HepG2 (cell line): Measurements from ENCODE around the gene HNRNPUL2. TPM values are rescaled to one million over a fixed set of nuclear protein-coding genes. Genes with fewer than 3 reads are reported as not detected.

Experiments
- ARNTL ChIP-seq: sonication (generic); formaldehyde crosslinking; IDR thresholded peaks from 2 replicates; pipeline ENCODE4 v1.4.0; 2020; ENCODE audit warnings: mild to moderate bottlenecking, missing genetic modification reagents
- DR1 ChIP-seq: sonication (generic); formaldehyde crosslinking; IDR thresholded peaks from 2 replicates; pipeline ENCODE4 v1.8.0; 2021; ENCODE audit warnings: mild to moderate bottlenecking, missing genetic modification reagents, inconsistent platforms
- EEA1 ChIP-seq: sonication (generic); formaldehyde crosslinking; IDR thresholded peaks from 2 replicates; pipeline ENCODE4 v1.5.1; 2020; ENCODE audit warnings: mild to moderate bottlenecking, missing genetic modification reagents, borderline replicate concordance
- EP300 ChIP-seq, 3 experiments: sonication (generic) in 1 of 3; formaldehyde crosslinking in 1 of 3; IDR thresholded peaks; 2 replicates each; pipeline versions ENCODE4 v1.5.1 to v1.6.1; 2011 to 2020; ENCODE audit warnings: low read depth in 2 of 3, low read length in 2 of 3, borderline replicate concordance in 1 of 3, improper control_type of control experiment in 1 of 3, mild to moderate bottlenecking in 1 of 3, missing genetic modification reagents in 1 of 3, moderate library complexity in 1 of 3
- HOXD1 ChIP-seq: sonication (generic); formaldehyde crosslinking; IDR thresholded peaks from 2 replicates; pipeline ENCODE4 v1.5.0; 2020; ENCODE audit warnings: missing genetic modification reagents
- IRX3 ChIP-seq: sonication (generic); formaldehyde crosslinking; IDR thresholded peaks from 2 replicates; pipeline ENCODE4 v1.8.1; 2023; ENCODE audit warnings: mild to moderate bottlenecking, low read depth, missing genetic modification reagents, borderline replicate concordance
- KAT7 ChIP-seq: IDR thresholded peaks from 2 replicates; pipeline ENCODE4 v1.6.1; 2018; ENCODE audit warnings: borderline replicate concordance, missing compliant biosample characterization
- KLF6 ChIP-seq: IDR thresholded peaks from 2 replicates; pipeline ENCODE4 v1.8.0; 2016; ENCODE audit warnings: missing biosample characterization, missing genetic modification reagents
- KMT2A ChIP-seq: sonication (generic); formaldehyde crosslinking; IDR thresholded peaks from 2 replicates; pipeline ENCODE4 v1.4.0; 2020; ENCODE audit warnings: missing genetic modification reagents
- PHF20 ChIP-seq: sonication (generic); formaldehyde crosslinking; IDR thresholded peaks from 2 replicates; pipeline ENCODE4 v1.5.0; 2020; ENCODE audit warnings: mild to moderate bottlenecking, missing genetic modification reagents
- THAP11 ChIP-seq: IDR thresholded peaks from 2 replicates; pipeline ENCODE4 v1.6.1; 2016; ENCODE audit warnings: missing biosample characterization, missing genetic modification reagents
- TOPORS ChIP-seq: sonication (generic); formaldehyde crosslinking; IDR thresholded peaks from 2 replicates; pipeline ENCODE4 v1.8.0; 2023; ENCODE audit warnings: mild to moderate bottlenecking, missing genetic modification reagents
- ZC3H13 ChIP-seq: sonication (generic); formaldehyde crosslinking; IDR thresholded peaks from 2 replicates; pipeline ENCODE4 v1.8.1; 2023; ENCODE audit warnings: mild to moderate bottlenecking, missing genetic modification reagents, moderate library complexity
- ZFP36L2 ChIP-seq: sonication (generic); formaldehyde crosslinking; IDR thresholded peaks from 2 replicates; pipeline ENCODE4 v1.4.0; 2020; ENCODE audit warnings: missing genetic modification reagents
- ZNF205 ChIP-seq: IDR thresholded peaks from 2 replicates; pipeline ENCODE4 v1.6.1; 2018; ENCODE audit warnings: missing biosample characterization, missing genetic modification reagents
- ZNF367 ChIP-seq: sonication (generic); formaldehyde crosslinking; IDR thresholded peaks from 2 replicates; pipeline ENCODE4 v1.4.0; 2020; ENCODE audit warnings: missing genetic modification reagents, borderline replicate concordance
- ZNF570 ChIP-seq: sonication (generic); formaldehyde crosslinking; IDR thresholded peaks from 2 replicates; pipeline ENCODE4 v1.4.0; 2020; ENCODE audit warnings: mild to moderate bottlenecking, missing genetic modification reagents, borderline replicate concordance
- ZNF577 ChIP-seq: sonication (generic); formaldehyde crosslinking; IDR thresholded peaks from 2 replicates; pipeline ENCODE4 v1.4.0; 2020; ENCODE audit warnings: mild to moderate bottlenecking, low read depth, missing genetic modification reagents, borderline replicate concordance
- ZNF598 ChIP-seq: sonication (generic); formaldehyde crosslinking; IDR thresholded peaks from 2 replicates; pipeline ENCODE4 v1.5.1; 2020; ENCODE audit warnings: mild to moderate bottlenecking, missing genetic modification reagents, borderline replicate concordance
- ZNF724P ChIP-seq: sonication (generic); formaldehyde crosslinking; IDR thresholded peaks from 2 replicates; pipeline ENCODE4 v1.8.0; 2022; ENCODE audit warnings: missing genetic modification reagents, borderline replicate concordance
- ZNF780A ChIP-seq: sonication (generic); formaldehyde crosslinking; IDR thresholded peaks from 2 replicates; pipeline ENCODE4 v1.8.0; 2022; ENCODE audit warnings: mild to moderate bottlenecking, missing genetic modification reagents, moderate library complexity
- polyA plus RNA-seq, 8 experiments: library from polyadenylated mRNA; depleted of rRNA in 3 of 8; stranded (reverse) in 7 of 8; unstranded in 1 of 8; fragments of >200 nt; fragmentation: Illumina TruSeq in 4 of 8; extraction: Trizol in 4 of 8; gene quantifications; 2 replicates each; pipeline versions ENCODE4 v1.2.1 to v1.2.3, GENCODE V29; 2011 to 2016; ENCODE audit warnings: low read depth in 4 of 8, missing spikeins in 1 of 8, mixed read lengths in 1 of 8; ENCODE audit not compliant: insufficient read depth in 1 of 8
- total RNA-seq, 5 experiments: library from RNA; depleted of rRNA; stranded (reverse); fragments of >200 nt; fragmentation: Illumina TruSeq; extraction: Trizol; gene quantifications; 2 replicates each; pipeline ENCODE4 v1.2.3, GENCODE V29; 2016; ENCODE audit warnings: low read depth in 1 of 5
- TF ChIP-seq, protein P1 (sequence below): sonication (generic); formaldehyde crosslinking; IDR thresholded peaks from 2 replicates; pipeline ENCODE4 v1.5.0; 2020; ENCODE audit warnings: missing genetic modification reagents
- TF ChIP-seq, protein P2 (sequence below): sonication (generic); formaldehyde crosslinking; IDR thresholded peaks from 2 replicates; pipeline ENCODE4 v1.4.0; 2020; ENCODE audit warnings: mild to moderate bottlenecking, missing genetic modification reagents
- TF ChIP-seq, protein P3 (sequence below): sonication (generic); formaldehyde crosslinking; IDR thresholded peaks from 2 replicates; pipeline ENCODE4 v1.4.0; 2020; ENCODE audit warnings: low read depth, mild to moderate bottlenecking, missing genetic modification reagents
- TF ChIP-seq, protein P4 (sequence below): sonication (generic); formaldehyde crosslinking; IDR thresholded peaks from 2 replicates; pipeline ENCODE4 v1.8.0; 2022; ENCODE audit warnings: missing genetic modification reagents, mild to moderate bottlenecking, borderline replicate concordance

HNRNPUL2 gene
- total and polyA plus RNA-seq, 2 of the 13 experiments (the other 11 are each of a cell fraction or from before 2014, with no cell fraction given), result 8.4 to 9.6 TPM

DNA sequence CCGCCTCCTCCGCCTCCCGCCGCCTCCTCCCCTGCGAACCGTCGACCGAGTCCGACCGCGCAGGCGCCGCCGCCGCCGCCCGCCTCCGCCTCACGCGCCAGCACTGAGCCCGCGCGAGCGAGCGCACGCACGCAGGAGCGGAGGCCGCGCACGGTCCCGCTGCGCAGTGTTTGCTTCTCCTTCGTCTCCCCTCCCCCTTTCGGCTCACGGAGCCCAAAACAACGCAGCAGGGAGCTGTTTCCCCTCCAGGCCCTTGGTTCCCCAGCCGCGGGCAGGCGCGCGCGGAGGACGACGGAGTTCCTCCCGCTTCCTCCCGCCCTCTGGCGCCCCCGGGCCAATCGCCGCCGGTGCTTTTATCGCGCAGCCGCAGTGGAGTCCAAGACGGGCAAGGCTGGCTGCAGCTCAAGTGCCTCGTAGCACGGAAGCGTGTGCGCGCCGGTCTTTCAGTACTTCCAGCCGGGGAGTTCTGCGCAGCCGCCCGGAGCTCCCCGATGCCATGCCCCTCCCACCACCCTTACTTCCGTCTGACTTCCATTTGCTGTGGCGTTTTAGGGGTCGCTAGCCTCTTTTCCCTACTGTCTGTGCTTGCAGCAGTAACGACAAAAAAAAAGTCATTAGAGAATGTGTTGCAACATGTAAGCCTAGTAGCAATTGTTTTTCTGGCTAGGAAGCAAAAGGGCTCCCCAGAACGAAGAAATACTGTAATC, at the start of gene HNRNPUL2 (continued):
- TF ChIP-seq ZNF205 (CRISPR knock-in tag) (0 out of 2 replicates have a peak, but pooled peaks have one; percentile 61), ZNF570 (peak; percentile 74; the same call in 1 of the 2 replicates), PHF20 (peak; percentile 81), IRX3 (peak; percentile 98; the same call in 1 of the 2 replicates), EP300 (IDR thresholded peaks at IDR 0.05; ENCODE audit: low read depth in 2 of 2, low read length in 2 of 2) (no peak), EP300 (CRISPR knock-in tag; IDR thresholded peaks at IDR 0.05; ENCODE audit: borderline replicate concordance) (0 out of 2 replicates have a peak, but pooled peaks have one; percentile 45), KAT7 (CRISPR knock-in tag) (peak; percentile 89; the same call in 1 of the 2 replicates), HOXD1 (peak; percentile 87; the same call in 1 of the 2 replicates), TOPORS (CRISPR knock-in tag) (peak; percentile 93), THAP11 (CRISPR knock-in tag) (peak; percentile 85), ZNF577 (CRISPR knock-in tag) (no peak), ZNF598 (CRISPR knock-in tag) (no peak), ZNF367 (CRISPR knock-in tag) (peak; percentile 84; the same call in 1 of the 2 replicates), ARNTL (peak; percentile 57; the same call in 1 of the 2 replicates), DR1 (CRISPR knock-in tag) (peak; percentile 83; the same call in 1 of the 2 replicates), ZFP36L2 (0 out of 2 replicates have a peak, but pooled peaks have one; percentile 50), ZNF724P (CRISPR knock-in tag) (peak; percentile 90; the same call in 1 of the 2 replicates), KLF6 (peak; percentile 84; the same call in 1 of the 2 replicates), ZNF780A (CRISPR knock-in tag) (no peak), KMT2A (CRISPR knock-in tag) (peak; percentile 60; the same call in 1 of the 2 replicates), ZC3H13 (CRISPR knock-in tag) (peak; percentile 51; the same call in 1 of the 2 replicates), EEA1 (peak; percentile 89; the same call in 1 of the 2 replicates)
- TF ChIP-seq, protein P1, sequence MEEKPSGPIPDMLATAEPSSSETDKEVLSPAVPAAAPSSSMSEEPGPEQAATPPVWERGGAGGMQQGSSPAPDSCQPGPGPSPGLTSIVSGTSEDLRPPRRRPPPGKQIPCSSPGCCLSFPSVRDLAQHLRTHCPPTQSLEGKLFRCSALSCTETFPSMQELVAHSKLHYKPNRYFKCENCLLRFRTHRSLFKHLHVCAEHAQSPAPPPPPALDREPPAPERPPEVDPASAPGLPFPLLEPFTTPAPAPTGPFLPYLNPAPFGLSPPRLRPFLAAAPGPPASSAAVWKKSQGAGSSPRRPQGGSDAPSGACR (CRISPR knock-in tag), result 0 out of 2 replicates have a peak, but pooled peaks have one; percentile 80
- TF ChIP-seq, protein P2, sequence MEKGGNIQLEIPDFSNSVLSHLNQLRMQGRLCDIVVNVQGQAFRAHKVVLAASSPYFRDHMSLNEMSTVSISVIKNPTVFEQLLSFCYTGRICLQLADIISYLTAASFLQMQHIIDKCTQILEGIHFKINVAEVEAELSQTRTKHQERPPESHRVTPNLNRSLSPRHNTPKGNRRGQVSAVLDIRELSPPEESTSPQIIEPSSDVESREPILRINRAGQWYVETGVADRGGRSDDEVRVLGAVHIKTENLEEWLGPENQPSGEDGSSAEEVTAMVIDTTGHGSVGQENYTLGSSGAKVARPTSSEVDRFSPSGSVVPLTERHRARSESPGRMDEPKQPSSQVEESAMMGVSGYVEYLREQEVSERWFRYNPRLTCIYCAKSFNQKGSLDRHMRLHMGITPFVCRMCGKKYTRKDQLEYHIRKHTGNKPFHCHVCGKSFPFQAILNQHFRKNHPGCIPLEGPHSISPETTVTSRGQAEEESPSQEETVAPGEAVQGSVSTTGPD (CRISPR knock-in tag), result no peak
- TF ChIP-seq, protein P3, sequence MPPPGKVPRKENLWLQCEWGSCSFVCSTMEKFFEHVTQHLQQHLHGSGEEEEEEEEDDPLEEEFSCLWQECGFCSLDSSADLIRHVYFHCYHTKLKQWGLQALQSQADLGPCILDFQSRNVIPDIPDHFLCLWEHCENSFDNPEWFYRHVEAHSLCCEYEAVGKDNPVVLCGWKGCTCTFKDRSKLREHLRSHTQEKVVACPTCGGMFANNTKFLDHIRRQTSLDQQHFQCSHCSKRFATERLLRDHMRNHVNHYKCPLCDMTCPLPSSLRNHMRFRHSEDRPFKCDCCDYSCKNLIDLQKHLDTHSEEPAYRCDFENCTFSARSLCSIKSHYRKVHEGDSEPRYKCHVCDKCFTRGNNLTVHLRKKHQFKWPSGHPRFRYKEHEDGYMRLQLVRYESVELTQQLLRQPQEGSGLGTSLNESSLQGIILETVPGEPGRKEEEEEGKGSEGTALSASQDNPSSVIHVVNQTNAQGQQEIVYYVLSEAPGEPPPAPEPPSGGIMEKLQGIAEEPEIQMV, result peak; percentile 81; the same call in 1 of the 2 replicates
- TF ChIP-seq, protein P4, sequence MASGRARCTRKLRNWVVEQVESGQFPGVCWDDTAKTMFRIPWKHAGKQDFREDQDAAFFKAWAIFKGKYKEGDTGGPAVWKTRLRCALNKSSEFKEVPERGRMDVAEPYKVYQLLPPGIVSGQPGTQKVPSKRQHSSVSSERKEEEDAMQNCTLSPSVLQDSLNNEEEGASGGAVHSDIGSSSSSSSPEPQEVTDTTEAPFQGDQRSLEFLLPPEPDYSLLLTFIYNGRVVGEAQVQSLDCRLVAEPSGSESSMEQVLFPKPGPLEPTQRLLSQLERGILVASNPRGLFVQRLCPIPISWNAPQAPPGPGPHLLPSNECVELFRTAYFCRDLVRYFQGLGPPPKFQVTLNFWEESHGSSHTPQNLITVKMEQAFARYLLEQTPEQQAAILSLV, result peak; percentile 96
